Hindlimb muscle (tissue), 1 donor: ENCODE data around the gene ADRA2B. TPM values are rescaled to one million over a fixed set of nuclear protein-coding genes. Genes with fewer than 3 reads are reported as not detected.

Source experiments
- DNase-seq: peaks from one replicate; pipeline ENCODE4 v3.0.0-alpha.2; 2013
- polyA plus RNA-seq: library from polyadenylated mRNA; unstranded; fragments of 120-200 nt; gene quantifications from one replicate; pipeline ENCODE4 v1.2.1, GENCODE V29; 2013; ENCODE audit not compliant: insufficient read length

The ADRA2B gene
- polyA plus RNA-seq, 1 donor, result 2.7 TPM

DNA sequence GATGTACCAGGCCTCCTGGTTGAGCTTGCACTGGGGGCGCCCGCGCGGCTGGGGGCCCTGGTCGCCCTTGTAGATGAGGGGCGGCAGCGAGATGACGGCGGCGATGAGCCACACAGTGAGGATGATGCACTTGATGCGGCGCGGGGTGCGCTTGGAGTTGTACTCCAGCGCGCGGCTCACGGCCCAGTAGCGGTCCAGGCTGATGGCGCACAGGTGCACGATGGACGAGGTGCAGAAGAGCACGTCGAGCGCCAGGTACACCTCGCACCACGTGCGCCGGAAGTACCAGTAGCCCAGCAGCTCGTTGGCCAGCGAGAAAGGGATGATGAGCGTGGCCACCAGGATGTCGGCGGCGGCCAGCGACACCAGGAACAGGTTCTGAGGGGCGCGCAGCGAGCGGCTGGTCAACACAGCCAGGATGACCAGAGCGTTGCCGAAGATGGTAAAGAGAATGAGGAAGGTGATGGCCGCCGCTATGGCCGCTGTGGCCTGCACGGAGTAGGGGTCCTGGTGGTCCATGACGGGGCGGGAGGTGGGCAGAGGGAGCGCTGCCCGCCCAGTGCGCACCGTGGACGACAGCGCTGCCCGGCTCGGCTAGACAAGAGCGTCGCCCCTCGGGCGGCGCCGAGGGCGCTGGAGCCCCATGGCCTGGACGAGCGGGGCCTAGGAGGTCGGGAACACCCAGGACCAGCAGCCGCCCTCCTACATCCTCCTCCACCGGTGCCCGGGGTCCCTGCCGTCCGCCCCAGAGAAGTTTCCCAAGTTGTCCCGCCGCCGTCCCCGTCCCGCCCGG lies 544 bp downstream of the ADRA2B start:
- no peak for DNase-seq

- no peak for DNase-seq
Measured at GRCh38 chr2:96114903-96115581, 1.3 kb downstream of the ADRA2B start.

DNA sequence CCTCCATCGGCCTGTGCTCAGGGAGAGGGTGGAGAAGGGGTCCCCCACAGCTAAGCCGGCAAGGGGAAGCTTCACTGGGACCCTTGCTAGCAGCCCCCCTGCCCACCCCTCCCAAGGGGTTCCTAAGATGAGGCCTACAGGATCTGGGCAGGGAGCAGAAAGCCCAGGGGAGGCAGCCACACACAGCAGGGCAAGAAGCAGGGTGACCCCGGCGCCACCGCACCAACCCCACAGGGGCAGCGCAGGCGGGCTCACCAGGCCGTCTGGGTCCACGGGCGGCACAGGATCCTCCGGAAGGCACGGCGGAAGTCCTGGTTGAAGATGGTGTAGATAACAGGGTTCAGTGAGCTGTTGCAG lies 1.8 kb downstream of the ADRA2B start:
- no peak for DNase-seq

GRCh38 chr2:96113951-96114350 lies 2.4 kb downstream of the ADRA2B start:
- DNase-seq, result no peak

- no peak for DNase-seq
Measured at GRCh38 chr2:96113367-96113677, 3.0 kb downstream of the ADRA2B start.

DNA sequence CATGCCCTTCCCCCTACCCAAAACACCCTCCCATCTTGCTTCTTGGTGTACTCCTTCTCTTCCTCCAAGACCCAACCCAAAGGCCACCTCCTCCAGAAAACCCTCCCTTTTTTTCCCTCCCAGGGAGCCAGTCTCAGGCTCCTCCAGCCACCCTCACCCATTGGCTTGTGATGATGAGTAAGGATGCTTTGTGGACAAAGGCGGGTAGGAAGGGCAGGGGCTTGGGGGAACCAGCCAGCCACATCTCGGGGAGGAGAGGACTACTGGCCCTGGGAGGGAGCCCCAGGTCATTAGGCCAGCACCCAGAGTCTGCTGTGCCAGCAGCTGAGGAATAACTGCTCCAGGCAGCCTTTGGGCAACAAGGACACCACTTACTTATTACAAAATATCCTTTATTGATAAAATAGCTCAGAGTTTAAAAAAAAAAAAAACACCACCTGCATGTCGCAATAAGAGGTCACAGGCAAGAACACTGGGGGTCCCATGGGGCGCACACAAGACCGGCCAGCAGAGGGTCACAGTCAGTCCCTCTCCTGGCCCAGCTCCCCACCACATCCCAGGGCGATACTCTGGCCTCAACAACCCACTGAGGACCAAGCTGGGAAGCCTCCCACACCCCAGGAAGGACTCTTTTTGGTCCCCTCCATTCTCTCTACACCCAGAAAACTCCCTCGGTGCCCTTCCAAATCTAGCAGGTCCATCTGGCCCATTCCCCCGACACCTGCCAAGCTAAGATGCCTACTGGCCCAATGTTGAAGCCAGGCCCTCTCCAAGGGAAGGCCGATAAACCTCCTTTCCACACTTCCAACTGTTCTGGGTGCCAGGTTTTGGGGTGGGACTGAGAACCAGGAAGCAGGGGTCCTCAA lies 3.6 kb downstream of the ADRA2B start:
- no peak for DNase-seq

DNA sequence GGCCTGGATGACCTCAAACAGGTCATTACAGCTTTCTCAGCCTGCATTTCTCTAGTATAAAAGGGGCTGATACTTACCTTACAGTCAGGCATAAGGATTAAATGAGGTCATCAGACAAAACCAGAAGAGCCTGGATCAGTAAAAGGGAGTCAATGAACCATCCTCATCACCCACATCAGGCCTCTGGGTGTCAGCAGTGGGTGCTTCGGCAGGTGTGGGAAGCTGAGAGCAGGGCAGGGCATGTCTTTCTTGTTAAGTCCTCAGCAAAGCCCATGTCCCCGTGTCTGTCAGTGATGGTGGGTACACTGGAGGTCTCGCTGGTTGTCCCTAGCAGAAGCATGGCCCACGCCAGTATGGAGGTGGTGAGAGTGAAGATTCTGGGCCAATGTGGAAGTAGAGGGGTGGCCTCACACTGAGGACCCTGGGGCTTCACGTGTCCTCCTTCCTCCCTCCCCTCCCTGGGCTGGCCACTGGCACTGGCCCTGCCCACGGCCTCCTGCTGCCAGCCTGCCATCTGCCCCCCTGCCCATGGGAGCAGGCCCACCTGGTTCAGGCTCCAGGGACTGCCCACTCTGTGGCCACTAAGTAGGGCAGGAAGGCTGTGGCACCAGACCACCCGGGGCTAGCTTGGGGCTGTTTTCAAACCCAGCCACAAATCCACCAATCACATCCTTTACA lies 4.4 kb downstream of the ADRA2B start:
- DNase-seq, result no peak

- DNase-seq, result no peak
Measured at GRCh38 chr2:96111257-96111640, 5.1 kb downstream of the ADRA2B start.

GRCh38 chr2:96110621-96111256 lies 5.6 kb downstream of the ADRA2B start:
- no peak for DNase-seq

DNA sequence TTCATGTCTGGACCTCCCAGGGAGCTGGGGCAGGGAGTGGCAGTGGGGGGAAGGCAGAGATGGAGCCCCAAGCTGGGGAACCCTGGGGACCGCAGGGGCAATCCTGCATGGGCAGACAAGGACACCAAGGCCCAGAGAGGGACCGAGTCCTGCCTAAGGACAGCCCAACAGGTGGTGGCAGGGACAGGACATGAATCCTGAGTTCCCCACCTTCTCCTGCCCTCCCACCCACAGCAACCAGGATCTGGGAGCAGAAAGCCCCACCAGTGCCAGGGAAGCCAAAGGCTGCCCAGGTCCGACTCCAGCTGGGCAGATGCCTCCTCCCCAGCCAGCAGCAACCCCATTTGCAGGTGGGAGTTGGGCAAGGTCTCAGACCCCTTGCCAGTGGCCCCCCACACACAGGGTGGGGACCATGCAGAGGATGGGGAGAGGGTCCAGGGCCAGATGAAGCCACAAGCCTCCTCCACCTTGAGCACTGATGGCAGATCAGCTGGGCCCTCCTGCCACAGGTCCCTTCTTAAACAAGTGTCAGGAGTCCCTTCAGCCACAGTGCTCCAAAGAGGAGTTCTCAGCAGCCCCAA lies 6.3 kb downstream of the ADRA2B start:
- DNase-seq, result no peak

GRCh38 chr2:96109361-96109680 lies 7.0 kb downstream of the ADRA2B start:
- no peak for DNase-seq

DNA sequence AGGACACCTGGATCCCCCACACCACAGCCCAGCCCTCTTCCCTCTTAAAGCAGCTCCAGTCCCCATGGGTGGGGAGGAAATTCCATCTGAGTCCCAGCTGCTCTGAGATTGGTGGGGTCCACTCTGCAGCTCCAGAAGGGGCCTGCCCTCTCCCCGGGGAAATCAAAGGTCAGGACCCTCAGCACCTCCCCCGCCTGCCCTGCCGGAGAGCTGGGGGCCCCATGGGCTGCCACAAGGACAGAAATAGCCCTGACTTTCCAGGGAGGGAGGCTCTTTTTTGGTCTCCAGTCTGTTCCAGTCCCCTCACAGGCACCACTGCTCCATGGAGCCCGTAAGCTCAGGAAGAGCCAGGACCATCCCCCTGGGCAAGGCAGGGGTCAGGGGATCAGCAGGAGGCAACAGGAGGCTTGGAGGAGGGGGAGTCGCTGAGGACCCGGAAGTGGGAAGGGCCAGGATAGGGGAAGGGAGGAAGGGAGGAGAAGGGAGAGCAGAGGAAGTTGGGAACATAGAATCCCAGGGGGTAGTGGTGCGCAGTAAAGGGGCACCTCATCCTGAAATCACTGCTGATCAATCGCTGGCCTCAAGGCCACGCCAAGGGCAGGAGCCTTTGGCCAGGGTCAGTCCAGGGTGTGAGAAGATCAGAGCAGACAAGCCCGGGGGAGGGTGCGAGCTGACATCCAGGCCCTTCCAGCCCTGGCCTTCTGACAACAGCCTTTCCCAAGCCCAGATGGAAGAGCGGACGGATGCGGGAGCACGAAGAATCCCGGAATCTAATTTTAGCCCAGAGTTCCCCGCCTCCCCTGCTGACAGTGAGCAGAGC lies 7.6 kb downstream of the ADRA2B start:
- peak; percentile 83 for DNase-seq

DNA sequence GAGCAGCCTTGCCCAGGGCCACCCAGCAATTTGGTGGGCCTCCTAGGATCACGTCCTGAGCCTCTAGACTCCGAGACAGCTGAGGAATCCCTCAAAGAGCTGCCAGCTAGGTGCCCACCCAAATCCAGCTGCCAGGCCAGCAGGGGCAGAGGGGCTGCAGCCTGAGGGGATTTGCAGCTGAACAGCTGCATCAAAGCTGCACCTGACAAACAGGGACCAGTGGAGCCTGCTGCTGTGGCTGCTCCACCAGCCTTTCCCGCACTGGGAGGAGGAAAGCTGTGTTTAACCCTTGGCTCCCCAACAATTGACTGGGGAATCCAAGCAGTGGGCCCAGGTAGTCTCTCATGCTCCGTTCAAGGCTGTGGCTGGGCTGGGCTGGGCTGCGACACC lies 8.2 kb downstream of the ADRA2B start:
- DNase-seq, result no peak

DNA sequence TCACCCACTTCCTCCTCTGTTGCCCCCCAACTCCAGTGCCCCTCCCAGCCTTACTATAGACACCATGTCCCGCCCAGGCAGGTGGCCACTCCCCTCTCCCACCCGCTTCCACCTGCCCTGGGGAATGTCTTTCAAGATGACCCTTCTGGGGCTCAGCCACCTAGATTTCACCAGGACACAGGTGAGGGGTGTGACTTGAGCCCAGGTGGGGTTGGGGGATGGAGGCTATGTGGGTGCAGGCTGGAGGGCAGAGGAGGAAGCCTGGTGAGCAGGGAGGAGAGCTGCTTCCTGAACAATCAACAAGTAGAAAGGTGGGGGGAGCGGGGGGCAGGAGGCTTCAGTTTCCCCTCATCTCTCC lies 8.7 kb downstream of the ADRA2B start:
- no peak for DNase-seq

GRCh38 chr2:96106991-96107707 lies 9.2 kb downstream of the ADRA2B start:
- DNase-seq, result no peak

DNA sequence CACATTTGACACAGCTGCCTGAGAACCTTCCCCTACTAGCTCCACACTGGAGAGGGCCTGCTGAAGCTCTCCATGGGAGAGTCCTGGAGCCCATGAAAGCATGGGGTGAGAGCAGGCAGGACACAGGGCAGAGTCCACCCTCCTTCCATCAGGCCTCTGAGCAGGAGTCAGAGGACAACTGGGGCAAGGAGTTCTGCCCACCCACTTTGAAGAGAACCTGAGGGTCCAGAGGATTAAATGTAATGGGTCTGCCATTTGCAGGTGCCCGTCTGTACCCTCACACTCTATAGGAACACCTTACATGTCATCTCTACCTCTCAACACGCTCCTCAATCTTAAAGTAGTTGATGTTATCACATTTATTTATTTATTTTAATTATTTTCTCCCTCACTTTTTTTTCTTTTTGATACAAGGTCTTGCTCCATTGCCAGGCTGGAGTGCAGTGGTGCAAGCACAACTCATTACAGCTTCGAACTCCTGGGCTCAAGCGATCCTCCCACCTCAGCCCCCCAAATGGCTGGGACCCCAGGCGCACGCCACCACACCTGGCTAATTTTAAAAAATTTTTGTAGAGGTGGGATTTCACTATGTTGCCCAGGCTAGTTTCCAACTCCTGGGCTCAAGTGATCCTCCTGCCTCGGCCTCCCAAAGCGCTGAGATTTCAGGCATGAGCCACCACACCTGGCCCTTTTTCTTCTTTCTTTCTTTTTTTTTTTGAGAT lies 10.2 kb downstream of the ADRA2B start:
- DNase-seq, result no peak

DNA sequence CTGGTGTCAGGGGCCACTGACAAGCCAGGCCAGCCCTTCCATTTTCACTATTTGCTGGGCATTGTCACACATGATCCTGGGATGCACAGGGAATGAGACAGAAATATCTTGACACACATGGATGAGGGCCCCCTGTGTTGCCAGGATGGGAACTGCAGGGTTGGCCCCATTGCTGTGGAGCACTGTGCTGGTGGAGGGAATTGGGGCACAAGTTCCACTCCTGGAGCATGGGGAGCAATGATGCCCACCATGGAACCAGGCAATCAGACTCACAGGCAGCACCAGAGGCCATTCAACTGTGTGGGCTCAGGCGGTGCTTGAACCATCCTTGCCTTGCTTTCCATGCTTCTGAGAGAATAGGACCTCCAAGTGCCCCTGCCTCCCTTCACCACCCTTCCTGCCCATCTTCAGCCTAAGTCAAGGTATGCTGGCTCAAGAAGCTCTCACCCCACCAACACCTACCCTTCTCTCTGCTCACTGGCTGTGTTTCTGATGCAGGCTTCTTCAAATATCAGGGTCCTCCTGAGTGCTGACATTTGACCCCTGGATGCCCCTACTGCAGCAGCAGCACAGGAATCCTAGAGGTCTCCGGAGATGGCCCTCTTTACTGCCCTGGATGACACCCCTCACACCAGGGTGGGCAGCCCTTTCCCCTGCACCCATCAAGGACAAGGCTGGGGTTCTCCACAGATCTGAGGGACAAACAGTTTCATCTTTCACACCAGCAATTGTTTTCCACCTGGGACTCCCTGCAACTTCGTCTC lies 11.0 kb downstream of the ADRA2B start:
- no peak for DNase-seq

DNA sequence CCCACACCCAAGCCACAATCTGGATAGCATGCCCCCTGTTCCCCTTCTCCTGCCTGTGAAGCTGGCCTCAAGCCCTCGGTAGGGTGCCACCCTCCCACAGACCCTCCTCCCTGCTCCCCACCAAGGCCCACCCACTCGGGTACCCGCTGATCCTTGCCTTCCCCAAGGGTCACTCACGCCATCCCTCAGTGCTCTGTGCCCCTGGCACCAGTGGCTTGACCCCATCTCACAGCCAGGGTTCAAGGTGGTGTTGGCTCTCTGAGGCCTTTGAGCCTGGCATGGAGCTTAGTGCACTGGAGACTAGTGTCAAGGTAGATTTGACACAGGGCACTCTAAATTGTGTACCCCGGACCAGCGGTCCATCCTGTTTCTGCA lies 11.9 kb downstream of the ADRA2B start:
- no peak for DNase-seq

DNA sequence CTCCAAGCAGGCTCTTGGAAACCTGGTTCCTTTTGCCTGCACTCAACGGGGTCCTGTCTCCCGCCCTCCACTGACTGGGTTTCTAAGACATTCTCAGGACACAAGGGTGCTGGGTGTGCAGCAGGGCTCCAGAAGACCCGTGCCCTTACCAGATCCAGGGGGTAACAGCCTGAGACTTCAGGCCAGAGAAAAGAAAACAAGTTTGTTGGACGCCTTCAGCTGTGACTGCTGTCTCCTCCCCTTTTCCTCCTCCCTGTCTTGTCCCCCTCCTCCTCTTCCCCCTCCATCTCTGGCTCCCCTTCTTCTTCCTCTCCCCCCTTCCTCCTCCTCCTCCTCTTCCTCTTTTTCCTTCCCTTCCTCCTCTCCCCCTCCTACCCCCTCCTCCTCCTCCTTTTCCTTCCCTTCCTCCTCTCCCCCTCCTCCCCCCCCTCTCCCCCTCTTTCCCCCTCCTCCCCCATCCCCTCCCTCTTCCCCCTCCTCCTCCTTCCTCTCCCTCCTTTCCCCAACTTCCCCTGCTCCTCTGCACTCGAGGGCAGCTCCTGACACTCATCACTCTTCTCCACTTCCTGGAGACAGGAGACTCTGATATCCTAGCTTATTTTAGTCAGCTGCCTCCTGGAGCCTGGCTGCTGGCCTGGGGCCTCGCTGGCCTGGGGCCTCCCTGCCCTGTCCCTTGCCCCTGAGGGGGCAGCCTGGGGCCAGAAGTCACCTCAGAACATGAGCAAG lies 12.4 kb downstream of the ADRA2B start:
- DNase-seq, result no peak
